NCI-H2196 (cell line): Measurements from ENCODE around the gene STK32B.
"Not testable (repeated sequence)": the region's sequence is repeated elsewhere in the genome, so short reads cannot be mapped to it uniquely, and the experiment has no call there.

Experiments
- DNase-seq: peaks from one replicate; lab custom pipeline; 2025; ENCODE audit not compliant: unreplicated experiment; lab: John Stamatoyannopoulos, UW

The STK32B gene

DNA sequence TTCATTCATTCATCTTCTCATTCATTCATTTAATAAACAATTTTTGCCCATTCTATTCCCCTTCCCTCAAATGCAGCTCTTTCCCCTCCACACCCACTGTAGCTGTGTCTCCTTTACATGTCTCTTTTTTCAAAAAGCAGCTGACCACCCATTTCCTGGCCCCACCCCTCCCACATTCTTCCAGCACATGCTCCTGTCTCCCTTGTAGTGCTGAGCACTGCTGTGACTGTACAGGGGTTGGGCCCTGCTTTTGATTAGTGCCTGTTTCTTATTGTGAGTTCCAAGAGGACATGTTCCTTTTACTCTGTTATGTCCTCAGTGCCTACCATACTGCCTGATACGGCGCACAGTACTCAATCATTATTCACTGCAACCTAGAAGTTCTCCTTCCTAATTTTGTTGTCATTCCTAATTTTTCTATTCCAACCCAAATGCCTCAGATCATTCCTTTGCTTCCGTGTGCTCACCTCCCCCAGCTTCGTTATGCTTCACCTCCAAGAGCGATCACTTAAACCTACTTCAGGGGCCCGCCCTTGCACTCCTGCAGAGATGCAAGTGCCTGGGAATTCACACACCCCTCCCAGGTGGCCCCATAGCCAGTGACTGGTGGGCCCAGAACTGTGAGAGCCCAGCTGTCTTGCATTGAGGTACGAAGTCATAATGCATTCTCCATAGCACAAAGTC is 152.2 kb downstream of the STK32B start:
- no peak for DNase-seq

DNA sequence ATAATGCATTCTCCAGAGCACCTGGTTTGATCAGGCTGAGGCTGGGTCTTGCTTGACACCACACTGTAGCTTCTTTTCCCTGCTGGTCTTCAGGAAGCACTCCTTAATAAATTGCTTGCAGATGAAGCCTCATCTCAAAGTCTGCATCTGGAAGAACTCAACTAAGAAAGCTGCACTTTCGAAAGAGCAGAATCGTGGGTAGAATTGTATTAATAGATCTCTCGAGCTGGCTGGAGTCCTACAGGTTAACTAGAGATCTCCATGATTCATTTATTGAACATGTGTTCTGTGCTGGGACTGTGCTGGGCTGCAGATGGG is 152.7 kb downstream of the STK32B start:
- no peak for DNase-seq

- DNase-seq, result no peak
These were observed 153.5 kb downstream of the STK32B start for GRCh38 chr4:5204781-5205180.

DNA sequence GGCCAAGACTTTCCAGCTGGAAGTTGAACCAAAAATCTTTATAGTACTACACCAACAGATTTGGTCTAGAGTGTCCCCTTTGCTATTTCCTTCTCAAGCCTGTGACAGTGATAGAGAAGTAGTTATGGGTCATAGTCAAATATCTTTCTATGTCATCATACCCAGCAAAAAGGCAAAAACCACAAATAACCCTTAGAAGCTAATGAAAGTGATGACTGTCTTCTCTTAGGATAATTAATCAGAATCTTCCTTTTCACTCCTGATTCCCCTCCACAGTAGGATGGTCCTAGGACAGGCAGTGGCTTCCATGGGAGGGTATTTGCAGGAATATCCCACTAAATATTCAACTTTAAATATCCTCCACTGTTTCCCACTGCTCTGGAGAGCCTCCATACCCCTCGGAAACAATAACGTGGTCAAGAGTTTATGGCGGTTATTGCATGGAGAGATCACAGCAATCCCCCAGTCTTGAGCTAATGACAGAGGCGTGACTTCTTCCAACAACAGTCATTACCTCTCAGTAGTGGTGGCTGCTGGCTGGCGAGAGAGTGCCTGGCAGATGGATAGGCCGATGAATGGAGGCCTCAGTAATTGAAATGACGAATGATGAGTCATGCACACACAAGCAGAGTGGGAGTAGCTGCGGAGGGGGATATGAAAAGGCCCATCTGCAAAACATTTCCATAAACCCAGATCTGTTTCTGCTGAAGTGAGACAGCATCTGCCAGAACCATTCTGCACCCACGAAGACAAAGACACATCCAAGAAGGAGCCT is 154.9 kb downstream of the STK32B start:
- no peak for DNase-seq

DNA sequence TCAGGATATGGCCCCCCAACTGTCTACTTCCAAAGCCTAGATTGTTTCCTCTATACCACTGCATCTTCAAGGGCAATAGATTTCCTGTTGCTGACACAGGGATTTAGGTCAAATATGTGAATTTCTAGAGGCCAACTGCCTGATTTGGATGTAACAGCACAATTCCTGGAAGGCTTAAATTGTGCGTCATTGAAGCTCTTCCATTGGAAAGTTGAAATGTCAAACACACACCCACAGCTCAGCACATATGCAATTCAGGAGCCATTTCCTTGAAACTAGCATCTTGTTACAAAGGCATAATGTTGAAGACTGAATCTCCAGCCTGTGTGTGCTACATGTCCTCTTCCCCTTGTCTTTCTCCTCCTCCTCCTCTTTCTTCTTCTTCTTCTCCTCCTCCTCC is 158.6 kb downstream of the STK32B start:
- no peak for DNase-seq

DNA sequence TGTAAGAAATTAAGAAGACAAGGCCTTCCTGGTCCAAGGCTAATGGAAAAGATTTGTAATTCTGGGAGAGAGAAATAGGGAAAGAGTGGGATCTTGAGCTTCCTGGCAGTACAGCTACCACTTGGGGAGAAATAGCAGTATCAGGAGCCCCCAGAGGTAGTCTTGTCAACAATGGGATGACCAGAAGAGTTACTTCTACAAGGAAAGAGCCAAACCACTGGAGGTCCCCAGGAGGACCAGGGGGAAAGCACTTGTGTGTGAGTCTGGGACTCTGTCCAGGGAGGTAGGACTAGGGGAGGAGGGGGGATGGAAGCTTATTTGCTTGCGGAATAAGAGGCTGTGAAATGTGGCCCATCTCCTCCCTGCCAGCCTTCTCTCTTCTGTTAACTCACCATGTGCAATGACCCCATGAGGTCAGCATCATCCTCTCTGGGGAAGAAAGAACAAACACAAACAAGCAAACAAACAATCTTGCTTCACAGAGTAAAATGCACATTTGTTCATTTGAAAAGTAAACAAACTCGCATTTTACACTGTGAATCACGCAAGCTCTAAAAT is 160.1 kb downstream of the STK32B start:
- no peak for DNase-seq

DNA sequence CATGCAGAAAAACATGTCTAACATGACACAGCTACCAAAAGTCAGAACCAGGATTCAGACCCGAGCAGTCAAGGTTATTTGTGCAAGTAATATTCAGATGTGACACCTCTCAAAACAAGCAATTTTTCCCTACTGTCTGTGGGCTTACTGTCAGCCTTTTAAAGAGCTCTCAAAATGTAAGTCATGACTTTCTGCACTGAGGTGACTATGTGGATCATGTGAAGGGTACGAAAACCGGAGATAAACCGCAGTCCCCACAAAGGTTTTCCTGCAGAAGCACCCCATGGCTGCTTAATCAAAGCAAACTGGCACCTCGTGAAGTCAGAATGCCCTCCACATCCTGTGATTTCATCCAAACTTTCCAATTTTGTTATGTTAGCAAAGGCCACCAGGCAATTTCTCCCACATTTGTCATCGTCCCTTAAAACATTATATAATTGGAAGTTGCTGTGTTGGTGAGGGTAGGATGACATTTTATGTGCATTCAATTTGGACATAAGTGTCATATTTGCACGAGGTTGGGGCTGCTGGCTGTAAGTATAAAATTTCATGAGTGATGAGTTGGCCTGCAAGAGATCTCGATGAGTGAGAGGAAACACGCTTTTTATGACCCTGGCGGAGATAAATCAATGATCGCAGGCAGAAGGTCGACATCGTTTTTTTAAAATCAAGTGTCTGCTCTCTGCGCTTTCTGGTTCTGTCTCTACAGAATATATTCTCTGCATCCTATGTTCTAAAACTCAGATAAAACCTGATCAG is 161.2 kb downstream of the STK32B start:
- no peak for DNase-seq

DNA sequence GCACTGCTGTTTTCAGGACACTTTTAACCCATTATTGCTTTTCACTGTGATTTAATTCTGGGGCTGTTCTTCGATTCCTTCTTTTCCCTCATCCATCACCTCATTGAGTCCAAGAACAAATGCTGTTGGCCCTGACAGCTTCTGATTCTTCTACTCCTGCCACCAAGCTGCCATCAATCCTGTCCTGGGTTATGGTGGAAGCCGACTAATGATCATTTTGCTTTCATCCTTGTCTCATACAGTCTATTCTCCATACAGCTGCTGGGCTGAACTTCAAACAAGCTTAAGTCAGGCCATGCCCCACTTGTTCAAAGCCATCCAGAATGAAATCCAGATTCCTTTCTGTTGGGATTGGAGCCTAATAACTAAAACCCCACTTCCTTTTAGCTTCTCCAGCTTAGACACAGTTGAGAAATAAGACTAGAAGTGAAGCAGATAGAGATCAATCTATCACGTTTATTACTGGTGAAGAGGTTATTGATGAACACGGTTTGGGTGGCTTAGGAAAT is 161.9 kb downstream of the STK32B start:
- DNase-seq, result no peak

DNA sequence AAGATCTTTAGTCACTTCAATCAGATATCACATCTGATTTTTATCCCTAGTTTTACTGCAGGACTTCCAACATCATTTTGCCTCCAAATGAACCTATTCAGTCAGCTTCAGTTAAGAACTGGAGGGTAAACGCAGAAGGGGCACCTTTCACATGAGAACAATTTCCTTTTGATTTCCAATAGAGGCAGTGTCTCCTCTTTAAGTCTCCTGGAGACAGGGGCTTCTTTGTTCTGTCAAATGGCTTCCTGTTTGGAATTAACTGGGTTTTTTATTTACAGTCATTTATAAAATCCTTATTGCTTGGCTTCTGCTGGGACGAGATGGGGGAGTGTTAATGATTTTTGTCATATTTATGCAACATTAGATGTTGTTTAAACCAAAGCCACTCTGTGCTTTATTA is 164.0 kb downstream of the STK32B start:
- DNase-seq, result no peak

DNA sequence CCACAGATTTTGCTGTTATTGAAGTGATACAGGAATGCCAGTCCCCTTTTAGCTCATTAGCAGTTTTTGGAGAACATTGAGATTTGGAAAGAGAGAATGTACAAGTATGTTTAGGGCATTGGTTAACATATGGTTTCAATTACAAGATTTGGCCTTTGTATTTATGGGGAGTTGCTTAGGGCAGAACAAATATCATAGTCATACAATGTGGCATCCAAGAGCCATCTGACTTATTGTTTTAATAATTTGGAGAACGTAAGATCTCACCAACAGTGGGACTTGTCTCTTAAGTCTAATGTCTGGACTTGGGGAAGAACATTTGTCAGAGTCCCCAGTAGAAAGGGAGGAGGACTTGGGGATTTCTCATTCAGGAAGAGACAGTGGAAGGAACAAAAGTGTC is 166.1 kb downstream of the STK32B start:
- no peak for DNase-seq

DNA sequence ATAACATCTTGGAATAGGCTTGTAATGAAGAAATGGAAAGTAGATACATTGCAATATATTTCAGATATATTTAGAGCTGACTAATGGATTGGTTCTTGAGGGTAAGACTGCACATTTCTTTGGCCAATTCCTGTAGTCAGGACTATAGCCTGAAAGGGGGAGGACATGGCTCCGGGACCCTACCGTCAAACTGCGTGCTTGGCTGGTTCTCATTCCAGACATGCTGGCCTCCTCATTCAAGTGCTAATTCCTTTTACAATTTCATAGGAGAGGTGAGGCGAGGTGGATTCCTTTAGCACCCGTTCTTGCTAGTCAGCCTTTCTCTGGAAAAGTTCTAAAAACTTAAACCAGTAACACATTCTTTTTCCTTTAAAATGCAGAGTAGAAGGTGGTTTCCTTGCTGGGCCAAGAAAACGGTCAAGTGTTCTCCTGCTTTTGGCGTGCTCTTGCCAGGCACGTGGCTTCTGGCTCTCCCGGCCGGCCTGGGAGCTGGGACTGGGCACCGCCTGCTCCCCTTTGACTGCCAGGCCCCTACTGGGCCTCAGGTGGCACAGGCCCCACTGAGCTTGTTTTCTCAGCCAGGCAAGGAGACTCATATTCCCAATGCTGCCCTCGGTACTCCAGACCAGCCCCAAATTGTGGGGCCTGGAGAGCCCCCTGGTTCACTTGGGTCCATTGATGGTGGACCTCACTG is 167.2 kb downstream of the STK32B start:
- no peak for DNase-seq

- DNase-seq, result no peak
These were observed 168.7 kb downstream of the STK32B start for GRCh38 chr4:5220028-5220427.

GRCh38 chr4:5222047-5222446 is 170.8 kb downstream of the STK32B start:
- no peak for DNase-seq

GRCh38 chr4:5222951-5223350 is 171.7 kb downstream of the STK32B start:
- no peak for DNase-seq

GRCh38 chr4:5224340-5224739 is 173.1 kb downstream of the STK32B start:
- no peak for DNase-seq

GRCh38 chr4:5232549-5232948 is 181.3 kb downstream of the STK32B start:
- no peak for DNase-seq

GRCh38 chr4:5237086-5237660 is 185.9 kb downstream of the STK32B start:
- no peak for DNase-seq

GRCh38 chr4:5238173-5238572 is 186.9 kb downstream of the STK32B start:
- DNase-seq, result no peak

- not testable (repeated sequence) for DNase-seq
These were observed 195.8 kb downstream of the STK32B start for GRCh38 chr4:5247061-5247460.

DNA sequence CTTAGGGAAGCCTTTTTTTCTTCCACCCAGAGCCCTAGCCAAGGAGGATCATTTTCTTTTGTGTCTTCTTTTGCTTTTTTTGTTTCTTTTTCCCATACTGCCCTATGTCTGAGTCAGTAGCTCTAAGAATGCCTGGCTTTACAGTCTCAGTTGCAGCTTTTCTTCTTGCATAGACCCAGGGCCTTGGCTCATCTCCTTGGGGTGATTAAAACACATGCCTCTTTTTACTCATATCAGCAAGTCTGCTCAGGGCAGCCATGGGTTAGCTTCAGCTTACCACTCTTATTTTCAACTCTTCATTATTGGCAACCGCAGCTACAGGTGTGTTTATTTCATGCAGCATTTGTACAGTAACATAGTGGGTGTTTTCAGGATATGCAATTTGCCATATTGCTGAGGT is 196.5 kb downstream of the STK32B start:
- DNase-seq, result no peak

GRCh38 chr4:5249727-5250126 is 198.4 kb downstream of the STK32B start:
- DNase-seq, result no peak
